Uterus (tissue), 2 donors: ENCODE measurements around the gene ZNF775.

ENCODE experiments used
- POLR2A ChIP-seq, 2 donors: fragments of 450-650 bp; IDR thresholded peaks; one replicate each; pipeline ENCODE4 v1.6.1; 2016; ENCODE audit warnings: antibody characterized with exemption in 2 of 2, mild to moderate bottlenecking in 1 of 2, moderate library complexity in 1 of 2
- TF ChIP-seq, protein P1 (sequence below), 4 experiments: fragments of 200-600 bp in 2 of 4; fragments of 450-650 bp in 2 of 4; sonication (generic) in 2 of 4; IDR thresholded peaks; one replicate each; pipeline ENCODE4 v1.5.1; 2016 to 2019; ENCODE audit warnings: antibody characterized with exemption in 4 of 4, mild to moderate bottlenecking in 2 of 4, moderate library complexity in 1 of 4

DNA sequence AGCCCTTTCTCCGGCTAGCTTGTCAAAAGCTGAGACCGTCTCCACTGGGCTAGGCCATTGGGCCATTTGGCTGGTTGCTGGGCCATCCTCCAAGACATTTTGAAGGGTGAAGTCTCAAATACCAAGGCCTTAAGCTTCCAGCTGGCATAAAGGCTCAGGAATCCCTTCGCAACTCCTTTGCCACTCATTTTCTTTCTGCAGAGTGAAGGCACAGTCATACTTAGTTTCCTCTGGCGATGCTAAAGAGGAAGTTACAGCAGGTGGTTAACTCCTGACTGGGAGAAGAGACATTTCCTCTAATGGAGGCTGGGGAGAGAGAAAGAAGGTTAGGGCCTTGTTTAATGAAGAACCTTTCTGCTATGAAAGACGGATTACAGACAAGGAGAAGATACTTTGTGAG is 15.3 kb upstream of the ZNF775 start:
- TF ChIP-seq, protein P1, sequence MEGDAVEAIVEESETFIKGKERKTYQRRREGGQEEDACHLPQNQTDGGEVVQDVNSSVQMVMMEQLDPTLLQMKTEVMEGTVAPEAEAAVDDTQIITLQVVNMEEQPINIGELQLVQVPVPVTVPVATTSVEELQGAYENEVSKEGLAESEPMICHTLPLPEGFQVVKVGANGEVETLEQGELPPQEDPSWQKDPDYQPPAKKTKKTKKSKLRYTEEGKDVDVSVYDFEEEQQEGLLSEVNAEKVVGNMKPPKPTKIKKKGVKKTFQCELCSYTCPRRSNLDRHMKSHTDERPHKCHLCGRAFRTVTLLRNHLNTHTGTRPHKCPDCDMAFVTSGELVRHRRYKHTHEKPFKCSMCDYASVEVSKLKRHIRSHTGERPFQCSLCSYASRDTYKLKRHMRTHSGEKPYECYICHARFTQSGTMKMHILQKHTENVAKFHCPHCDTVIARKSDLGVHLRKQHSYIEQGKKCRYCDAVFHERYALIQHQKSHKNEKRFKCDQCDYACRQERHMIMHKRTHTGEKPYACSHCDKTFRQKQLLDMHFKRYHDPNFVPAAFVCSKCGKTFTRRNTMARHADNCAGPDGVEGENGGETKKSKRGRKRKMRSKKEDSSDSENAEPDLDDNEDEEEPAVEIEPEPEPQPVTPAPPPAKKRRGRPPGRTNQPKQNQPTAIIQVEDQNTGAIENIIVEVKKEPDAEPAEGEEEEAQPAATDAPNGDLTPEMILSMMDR (IDR thresholded peaks at IDR 0.05) = no peak
- no peak for TF ChIP-seq POLR2A (IDR thresholded peaks at IDR 0.05)
